ENCODE data around the gene SMIM30.

DNA sequence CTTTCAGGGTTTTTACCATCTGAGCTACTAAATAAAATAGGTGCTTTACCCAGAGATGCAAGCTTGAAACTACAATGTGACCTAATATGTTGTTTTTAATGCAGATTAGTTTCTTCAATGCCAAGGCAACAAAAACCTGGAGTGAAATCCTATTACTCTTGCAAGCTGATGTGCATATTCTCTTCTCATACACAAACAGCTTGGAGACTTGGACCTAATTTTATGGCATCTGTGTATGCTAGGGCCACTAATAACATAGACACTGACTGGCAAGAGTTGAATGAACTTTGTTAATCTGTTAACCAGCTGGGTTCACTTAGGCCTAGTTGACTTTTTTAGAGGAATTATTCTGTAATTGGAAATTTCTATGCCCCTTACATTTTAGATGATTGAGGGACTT lies 23.4 kb upstream of the SMIM30 start:
- TF ChIP-seq CTCF (IDR thresholded peaks at IDR 0.05) (no peak), POLR2A (IDR thresholded peaks at IDR 0.05) (no peak)

Data from gastroesophageal sphincter (tissue), 3 donors.